ENCODE data around the gene RS1.
A peak's percentile ranks its signal among the peaks of the same experiment; 100 is the strongest.

The RS1 gene

GRCh38 chrX:18619288-18619687, 52.6 kb downstream of the RS1 start:
- CTCF ChIA-PET = no interaction called here

GRCh38 chrX:18617407-18617750, 54.5 kb downstream of the RS1 start:
- no peaks in the 10 kb centered on the region for H3K9me3 ChIP-seq (ENCODE audit: control insufficient read depth, insufficient read depth, low read depth, low read length)
- ChIA-PET POLR2A (no interaction called here), CTCF (no interaction called here)
- no peaks in the 10 kb centered on the region for H3K36me3 ChIP-seq (ENCODE audit: control insufficient read depth in 2 of 2, insufficient read depth in 1 of 2, low read length in 2 of 2)
- H3K4me1 ChIP-seq (ENCODE audit: control insufficient read depth, insufficient read depth, low read length) = no peaks in the 10 kb centered on the region
- H3K4me3 ChIP-seq (ENCODE audit: low read depth, low read length) = no peak overlapping the region
- no peak overlapping the region for H3K27ac ChIP-seq (ENCODE audit: extremely low read depth, low read depth, low read length)
- TF ChIP-seq KLF1 (tag by site-specific recombination; IDR thresholded peaks at IDR 0.05) = 0 out of 2 replicates have a peak, but pooled peaks have one; percentile 22
- TF ChIP-seq ZNF174 (tag by site-specific recombination; IDR thresholded peaks at IDR 0.05) = no peak
- TF ChIP-seq SP2 (tag by site-specific recombination; IDR thresholded peaks at IDR 0.05) = no peak
- no peak for TF ChIP-seq ZNF488 (tag by site-specific recombination; IDR thresholded peaks at IDR 0.05)
- TF ChIP-seq ZNF280C (tag by site-specific recombination; IDR thresholded peaks at IDR 0.05) = no peak
- TF ChIP-seq ZNF645 (tag by site-specific recombination; IDR thresholded peaks at IDR 0.05) = no peak
- peak; percentile 28; the same call in 1 of the 2 replicates for TF ChIP-seq ZBTB17 (tag by site-specific recombination; IDR thresholded peaks at IDR 0.05)
- TF ChIP-seq REST (tag by site-specific recombination; IDR thresholded peaks at IDR 0.05) = no peak
- no peak for TF ChIP-seq KLF17 (tag by site-specific recombination; IDR thresholded peaks at IDR 0.05)
- TF ChIP-seq OSR2 (tag by site-specific recombination; IDR thresholded peaks at IDR 0.05) = no peak
- no peak for TF ChIP-seq ZNF518A (tag by site-specific recombination; conservative IDR thresholded peaks at IDR 0.05; ENCODE audit: low read depth)
- TF ChIP-seq ZNF24 (tag by site-specific recombination; IDR thresholded peaks at IDR 0.05) = no peak
- TF ChIP-seq ZNF600 (tag by site-specific recombination; IDR thresholded peaks at IDR 0.05) = no peak
- no peak for TF ChIP-seq ZNF157 (tag by site-specific recombination; IDR thresholded peaks at IDR 0.05)
- TF ChIP-seq ZNF324 (tag by site-specific recombination; IDR thresholded peaks at IDR 0.05) = no peak
- TF ChIP-seq WT1 (tag by site-specific recombination; IDR thresholded peaks at IDR 0.05) = no peak

More at GRCh38 chrX:18619288-18619687, 52.6 kb downstream of the RS1 start:
- TF ChIP-seq ZBTB44 (tag by site-specific recombination; IDR thresholded peaks at IDR 0.05) (no peak), OVOL3 (tag by site-specific recombination; IDR thresholded peaks at IDR 0.05) (no peak), ZNF23 (tag by site-specific recombination; IDR thresholded peaks at IDR 0.05; ENCODE audit: borderline replicate concordance) (no peak), ZNF404 (tag by site-specific recombination; IDR thresholded peaks at IDR 0.05) (no peak), ZNF174 (tag by site-specific recombination; IDR thresholded peaks at IDR 0.05) (no peak)
- Histone ChIP-seq H3K4me3 (ENCODE audit: low read depth, low read length) (no peak overlapping the region), H3K4me1 (ENCODE audit: control insufficient read depth, insufficient read depth, low read length) (no peaks in the 10 kb centered on the region), H3K36me3 (ENCODE audit: control insufficient read depth in 2 of 2, insufficient read depth in 1 of 2, low read length in 2 of 2) (no peaks in the 10 kb centered on the region), H3K27ac (ENCODE audit: extremely low read depth, low read depth, low read length) (no peak overlapping the region), H3K9me3 (ENCODE audit: control insufficient read depth, insufficient read depth, low read depth, low read length) (no peaks in the 10 kb centered on the region)
- POLR2A ChIA-PET = no interaction called here
